G401.6 (cell line): ENCODE measurements around the gene EXPH5.

Source experiments
- FAIRE-seq: peaks from 2 replicates; lab custom pipeline; 2012; peaks lifted over from hg19 to GRCh38; lab: Jason Lieb, UNC

EXPH5 gene

DNA sequence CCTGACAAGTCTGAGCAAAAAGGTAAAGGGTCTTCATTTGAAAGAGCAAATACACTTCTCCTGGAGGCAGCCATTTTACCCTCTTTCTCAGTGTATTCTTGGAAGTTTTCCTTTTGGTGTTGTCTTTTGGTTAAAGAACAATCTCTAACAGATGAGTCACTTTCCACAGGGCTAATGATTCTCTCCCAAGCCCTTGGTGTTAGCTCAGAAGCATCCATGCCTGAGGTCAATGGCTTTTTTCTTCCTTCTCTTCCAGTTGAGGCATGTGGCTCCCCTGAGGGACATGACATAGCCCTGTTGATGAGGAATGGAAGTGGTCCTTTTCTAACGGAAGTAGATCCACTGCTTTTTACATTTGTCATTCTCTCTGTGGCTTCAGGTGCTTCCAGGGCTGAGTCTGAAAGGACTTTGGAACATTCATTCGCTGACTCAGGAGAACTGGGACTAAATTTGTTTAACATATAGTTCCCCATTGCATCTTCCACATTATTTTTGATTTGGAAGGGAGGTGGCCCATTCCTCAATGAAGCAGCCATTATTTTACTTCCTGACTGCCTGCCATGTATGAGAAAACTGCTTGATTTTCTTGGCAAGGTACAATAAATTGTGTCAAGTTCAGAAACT is 81.6 kb downstream of the EXPH5 start:
- no peak for FAIRE-seq

DNA sequence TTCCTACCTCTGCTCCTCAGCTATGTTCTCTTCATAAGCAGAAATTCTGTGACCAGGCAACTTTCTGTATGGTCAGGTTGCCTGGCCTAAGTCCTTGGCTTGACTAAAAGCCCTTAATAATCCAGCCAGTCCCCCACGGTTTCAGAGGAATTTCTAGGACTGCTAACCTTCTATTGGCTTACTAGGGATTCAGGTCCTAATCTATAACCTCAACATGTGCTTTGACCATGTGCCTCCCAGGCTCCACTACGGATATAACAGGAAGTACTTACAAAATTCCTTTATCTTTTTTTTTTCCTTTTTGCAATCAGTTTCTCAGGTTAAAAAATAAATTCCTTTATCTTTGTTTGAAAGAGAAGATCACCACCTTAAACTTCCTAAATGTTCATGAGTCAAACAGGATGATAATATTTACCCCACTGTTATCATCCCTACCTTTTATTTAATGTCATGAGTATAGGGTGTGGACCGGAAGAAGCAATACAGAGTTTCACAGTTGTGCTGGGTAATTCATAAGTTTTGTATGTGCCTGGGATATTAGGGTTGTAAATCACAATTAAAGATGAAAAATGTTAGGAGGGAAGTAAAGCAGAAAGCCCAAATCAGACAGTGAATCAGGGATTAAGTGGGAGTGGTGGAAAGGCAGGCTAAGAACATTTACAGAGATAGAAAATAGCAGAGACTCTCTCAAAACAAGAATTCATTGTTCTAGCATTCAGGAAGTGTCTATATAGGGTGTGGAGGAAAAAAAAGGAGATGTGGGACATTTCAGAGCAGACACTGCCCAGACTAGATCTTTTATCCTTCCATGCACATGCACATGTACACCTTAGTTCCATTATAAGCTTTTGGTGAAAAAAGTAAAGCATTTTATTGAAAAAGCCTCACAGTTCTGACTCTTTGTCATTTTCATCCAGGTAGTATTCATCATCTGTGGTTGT is 84.6 kb downstream of the EXPH5 start:
- no peak for FAIRE-seq

DNA sequence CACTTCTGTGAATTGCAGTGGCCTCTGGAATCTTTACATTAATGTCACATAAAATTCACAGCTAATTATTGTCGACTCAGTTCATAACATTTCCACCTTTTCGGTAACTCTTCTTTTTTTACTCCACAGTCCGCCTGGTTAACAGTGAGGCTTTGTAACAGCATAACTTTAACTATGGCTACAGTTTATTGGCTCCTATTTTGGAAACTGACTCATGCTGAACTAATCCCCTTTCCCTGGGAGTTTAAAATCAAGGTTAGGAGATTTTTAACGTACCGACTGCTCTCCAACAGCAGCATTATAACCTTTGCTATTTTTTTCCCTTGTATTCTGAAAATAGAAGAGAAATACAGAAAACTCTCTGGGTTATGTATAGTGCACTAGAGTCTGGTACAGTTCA is 92.2 kb downstream of the EXPH5 start:
- FAIRE-seq = no peak

DNA sequence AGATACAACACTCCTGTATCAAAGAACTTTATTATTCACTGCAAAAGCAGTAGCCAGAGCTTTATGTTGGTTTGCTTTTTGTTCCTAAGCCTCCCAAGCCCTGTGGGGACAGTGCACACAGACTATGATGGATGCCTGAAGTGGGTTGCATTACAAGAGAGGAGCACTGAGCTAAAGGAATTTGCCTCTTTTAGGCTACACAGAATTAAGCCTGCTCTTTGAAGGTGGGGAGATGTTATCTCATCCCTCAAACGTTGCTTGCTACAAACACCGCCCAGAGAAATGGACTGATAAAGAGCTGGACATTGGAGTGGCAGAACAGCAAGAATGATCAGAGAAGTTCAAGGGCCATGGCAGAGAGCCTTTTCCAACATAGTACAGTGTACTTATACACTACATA is 92.8 kb downstream of the EXPH5 start:
- no peak for FAIRE-seq

DNA sequence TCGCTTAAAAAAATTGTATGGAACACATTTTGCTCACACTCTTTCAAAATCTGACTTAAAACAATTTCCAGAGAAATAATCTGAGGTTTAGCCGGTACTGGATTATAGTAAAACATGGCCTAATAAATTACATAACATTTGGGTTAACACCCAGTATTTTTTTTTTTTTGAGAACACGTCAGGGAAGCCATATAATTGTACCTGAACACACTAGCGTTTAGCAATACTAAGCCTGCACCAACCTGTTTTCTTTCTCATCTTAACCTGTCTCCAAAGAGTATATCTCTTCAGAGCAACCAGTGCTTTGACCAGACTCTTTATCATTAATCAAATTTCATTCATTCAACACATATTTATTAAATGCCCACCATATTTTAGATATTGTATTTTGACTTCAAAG is 93.4 kb downstream of the EXPH5 start:
- no peak for FAIRE-seq

DNA sequence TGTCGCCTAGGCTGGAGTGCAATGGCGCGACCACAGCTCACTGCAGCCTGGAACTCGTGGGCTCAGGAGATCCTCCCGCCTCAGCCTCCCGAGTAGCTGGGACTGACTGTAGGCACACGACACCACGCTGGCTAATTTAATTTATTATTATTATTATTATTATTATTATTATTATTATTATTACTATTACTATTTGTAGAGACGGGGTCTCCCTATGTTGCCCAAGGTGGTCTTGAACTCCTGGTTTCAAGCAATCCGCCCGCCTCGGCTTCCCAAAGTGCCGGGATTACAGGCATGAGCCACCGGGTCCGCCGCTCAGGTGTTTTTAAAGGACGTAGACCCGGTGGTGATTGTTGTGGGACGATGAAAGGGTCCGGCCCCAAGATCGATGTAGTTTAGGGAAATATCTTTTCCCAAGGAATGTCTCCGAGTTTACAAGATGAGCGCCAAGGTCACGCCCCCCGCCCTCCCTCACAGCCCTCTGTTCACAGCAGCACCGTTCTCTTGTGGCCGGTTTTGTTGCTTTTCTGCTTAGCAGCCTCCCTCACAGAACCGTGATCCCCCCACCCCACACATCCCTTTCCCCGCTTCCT is 94.7 kb downstream of the EXPH5 start:
- FAIRE-seq = no peak

DNA sequence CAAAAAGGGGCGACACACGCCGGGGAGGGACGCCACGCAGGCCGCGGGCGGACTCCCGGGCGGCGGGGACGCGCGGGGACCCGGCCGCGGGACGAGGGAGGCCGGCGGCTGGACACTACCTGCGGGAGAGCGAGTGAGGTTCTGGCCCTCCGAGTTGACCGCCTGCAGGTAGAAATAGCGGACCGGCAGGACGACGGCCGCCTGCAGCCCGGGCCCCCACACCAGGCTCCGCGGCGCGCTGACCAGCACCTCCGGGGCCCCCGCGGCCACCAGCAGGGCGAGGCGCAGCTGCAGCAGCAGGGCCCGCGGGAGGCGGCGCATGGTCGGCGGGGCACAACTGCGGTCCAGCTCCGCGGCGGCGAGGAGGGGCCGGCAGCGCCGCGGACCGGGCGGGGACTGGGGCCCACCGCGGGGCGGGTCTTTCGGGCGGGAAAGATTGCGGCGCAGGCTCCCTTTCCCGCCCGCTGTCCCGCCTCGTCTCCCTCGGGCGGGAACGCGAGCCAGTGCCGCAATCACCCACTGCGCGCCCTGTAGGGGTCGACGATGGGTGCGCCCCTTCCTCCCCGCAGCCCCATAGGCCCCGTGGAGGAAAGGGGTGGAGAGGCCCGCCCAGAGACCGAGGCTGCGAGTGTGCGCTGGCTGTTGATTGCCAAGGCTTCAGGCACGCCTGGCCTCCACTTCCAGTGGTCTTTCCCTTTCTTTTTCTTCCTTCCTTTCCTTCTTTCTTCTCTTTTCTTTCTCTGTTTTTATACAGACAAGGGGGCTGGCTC is 95.3 kb downstream of the EXPH5 start, which contains the start of gene POGLUT3:
Gene POGLUT3, minus strand, starts transcription at position 339 of the 770 bp plus-strand sequence. Its CDS starts 18 bp downstream, at position 321.
- FAIRE-seq = no peak

DNA sequence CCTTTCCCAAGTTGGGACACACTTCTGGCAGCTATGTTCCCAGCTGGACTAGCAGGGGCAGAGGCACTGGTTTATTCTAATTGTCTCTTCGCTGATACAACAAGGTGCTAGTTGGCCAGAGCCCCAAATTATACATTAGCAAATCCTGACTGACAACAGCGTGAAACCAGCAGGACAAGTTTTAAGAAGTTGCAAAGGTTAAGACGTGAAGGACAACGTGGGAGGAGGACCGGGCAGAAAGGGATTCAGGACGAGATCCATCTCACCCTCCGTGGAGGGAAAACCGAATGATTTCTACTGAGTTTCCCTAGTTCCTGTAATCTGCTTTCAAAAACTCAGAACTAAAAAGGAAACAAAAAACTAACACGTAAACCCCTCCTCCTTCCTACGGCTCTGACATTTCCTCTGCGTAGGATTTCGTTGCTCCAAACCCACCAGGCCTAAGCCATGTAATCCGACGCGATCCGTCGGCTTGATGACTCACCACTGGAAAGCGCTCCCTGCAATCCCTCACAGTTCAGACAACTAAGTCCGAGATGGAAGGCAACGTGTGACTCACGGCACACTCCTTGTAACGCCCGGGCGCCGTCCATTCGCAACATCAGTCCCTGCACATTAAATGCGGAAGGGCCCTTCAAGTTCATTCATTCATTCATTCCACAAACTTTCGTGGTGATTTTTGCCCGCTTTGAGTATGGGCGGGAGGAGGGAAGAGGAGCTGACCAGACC is 96.1 kb downstream of the EXPH5 start:
- FAIRE-seq = peak; percentile 99

DNA sequence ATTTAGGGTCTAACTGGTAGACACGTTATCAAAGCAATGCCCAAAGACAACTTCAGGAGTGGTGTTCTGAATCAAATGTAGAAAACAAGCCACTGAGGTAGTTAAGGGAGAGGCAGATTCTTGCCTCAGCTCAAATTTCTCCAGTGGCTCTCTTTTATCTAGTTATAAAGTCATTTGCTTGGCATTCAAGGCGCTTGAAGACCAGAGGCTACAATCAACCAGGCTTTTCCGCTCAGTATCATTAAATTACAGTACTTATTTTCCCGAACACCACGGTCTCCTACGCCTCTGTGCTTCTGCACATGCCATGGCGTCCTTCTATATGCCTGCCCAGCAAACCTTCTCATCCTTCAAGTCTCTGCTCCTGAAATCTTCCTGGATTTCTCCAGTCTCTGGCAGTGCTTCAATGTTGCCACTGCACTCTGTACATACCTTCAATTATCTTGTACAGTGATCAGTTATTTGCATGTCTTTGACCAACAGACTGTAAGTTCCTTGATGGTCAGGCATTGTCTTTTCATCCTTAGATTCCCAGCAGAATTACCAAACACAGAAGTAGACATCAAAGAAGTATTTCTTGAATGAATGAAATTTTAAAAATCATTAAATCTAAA is 96.8 kb downstream of the EXPH5 start:
- FAIRE-seq = no peak

DNA sequence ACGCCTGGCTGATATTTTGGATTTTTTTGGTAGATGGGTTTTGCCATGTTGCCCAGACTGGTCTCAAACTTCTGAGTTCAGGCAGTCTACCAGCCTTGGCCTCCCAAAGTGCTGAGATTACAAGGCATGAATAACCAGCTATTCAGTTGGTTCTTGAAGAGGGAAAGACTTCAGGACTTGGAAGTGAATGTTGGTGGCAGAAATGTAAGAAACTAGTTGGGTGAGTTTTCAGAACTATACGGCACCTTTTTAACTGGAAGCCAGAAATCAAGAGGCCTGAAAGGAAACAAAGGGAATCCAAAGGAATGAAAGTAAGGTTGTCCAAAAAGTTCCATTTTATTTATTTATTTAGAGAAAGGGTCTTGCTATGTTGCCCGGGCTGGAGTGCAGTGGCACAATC is 98.2 kb downstream of the EXPH5 start:
- no peak for FAIRE-seq

DNA sequence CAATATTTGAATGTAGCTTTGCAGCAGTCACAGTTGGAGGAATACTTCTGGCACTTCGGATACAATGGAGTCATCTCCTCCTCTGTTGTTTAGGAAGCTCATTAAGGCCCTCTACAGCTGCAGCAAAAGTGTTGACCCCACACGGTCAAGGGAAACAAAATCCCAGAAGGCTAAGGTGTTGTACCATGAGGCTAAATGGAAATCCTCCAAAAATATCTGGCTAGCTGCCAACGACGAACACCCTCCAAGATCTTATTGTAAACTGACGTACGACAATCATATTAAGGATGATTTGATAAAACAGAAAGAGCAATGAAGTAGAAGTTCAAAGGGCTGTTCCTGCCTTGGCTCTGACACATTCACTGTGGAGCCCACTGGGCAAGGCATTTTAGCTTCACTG is 99.4 kb downstream of the EXPH5 start:
- FAIRE-seq = no peak

DNA sequence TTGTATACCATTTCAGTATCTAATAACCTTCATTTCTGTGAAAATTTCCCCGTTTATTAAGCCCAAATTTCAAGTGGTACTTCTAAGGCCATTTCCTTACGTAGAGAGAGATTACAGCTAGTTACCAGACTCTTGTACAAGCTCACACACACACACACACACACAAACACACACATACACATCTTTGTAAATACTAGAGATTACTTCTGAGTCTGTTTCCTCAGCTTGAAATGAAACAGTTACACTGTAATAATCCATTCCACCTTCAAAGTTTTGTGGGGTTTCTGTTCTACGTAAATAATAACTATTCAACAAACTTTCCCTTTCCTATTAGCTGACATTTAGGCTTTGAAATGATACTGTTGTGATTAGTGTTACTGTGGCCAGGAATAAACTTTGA is 101.6 kb downstream of the EXPH5 start:
- FAIRE-seq = no peak

DNA sequence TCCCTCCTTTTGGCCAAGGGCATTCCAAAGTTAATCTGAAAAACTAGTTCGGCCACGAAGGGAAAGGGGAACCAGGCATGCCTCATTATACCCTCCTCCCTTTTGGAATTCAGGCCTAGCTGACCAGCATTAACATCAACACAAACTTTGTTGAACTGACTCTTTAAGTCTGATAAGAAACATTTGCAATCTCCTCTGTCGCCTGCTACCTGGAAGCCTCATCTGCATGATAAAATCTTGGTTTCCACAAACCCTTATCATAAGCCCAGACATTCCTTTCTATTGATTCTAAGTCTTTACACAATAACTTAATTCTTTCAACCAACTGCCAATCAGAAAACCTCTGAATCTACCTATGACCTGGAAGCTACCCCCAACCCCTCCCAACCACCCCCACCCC is 106.7 kb downstream of the EXPH5 start:
- no peak for FAIRE-seq

DNA sequence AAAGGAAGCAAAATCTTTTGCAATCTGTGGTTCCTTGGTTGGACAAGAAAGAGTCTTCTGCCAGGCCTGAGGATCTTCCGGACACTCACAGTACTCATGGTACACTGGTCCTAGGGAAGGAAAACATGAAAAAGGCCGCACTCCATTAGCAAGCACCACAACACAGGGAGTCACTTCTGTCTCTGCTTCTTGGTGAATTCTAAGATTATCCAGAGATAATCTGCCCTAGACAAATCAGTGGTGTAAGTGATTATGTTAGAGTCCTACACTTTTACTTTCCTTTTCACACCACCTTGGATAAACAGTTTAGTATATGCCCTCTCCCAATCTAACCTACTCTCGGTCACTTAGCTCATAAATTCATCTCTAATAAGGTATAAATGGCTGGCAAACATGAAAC is 107.2 kb downstream of the EXPH5 start:
- FAIRE-seq = no peak

DNA sequence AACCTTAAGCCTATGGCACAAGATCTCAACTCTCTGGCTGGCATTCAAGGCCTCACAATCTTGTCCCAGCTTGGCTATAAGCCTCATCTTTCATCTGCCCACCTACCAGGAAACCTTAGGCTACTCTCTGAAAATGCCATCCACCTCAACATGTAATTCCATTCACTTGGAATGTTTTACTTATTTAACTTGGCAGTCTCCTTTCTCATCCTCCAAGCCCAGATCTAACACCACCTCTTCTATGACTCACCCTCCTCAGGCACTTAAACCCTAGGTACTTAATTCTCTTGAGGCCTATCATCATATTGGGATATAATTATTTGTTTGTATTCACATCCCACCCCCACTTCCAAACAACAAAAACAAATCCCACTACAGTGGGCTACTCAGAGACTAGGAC is 110.4 kb downstream of the EXPH5 start:
- FAIRE-seq = no peak

DNA sequence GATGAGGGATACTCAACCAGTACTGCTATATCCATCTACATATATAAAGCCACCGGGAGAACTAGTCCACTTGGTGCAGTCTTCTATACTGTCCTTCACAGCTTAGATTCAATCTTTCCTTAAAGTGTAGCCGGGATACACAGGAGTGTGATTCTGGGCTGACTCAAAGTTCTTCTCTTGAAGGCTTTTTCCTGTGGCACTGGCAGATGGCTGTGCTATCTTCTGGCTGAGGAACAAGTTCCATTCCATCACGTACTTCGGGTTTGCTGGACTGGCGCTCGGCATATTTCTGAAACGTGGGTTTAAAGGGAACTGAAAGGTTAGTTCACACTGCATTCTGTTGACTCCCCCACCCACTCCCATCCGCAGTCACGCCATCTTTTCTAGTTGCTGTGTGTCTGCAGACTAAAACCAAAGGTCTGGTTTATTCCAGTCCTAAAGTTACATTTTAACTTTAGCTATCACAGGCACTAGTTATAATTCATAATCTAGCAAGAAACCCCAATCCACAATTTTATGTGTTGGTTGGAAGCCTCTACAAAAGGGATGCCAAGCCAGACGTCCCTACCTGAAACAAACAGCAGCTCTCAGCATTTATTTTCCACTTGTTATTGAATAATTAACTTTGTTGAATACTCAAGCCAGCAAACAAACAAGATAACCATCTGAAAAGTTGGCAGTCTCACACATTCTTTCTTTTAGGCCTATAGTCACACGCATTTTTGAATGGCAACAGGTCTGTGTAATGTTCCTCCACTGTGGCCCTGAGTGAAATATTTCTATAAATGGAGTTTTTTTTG is 118.7 kb downstream of the EXPH5 start:
- FAIRE-seq = no peak

DNA sequence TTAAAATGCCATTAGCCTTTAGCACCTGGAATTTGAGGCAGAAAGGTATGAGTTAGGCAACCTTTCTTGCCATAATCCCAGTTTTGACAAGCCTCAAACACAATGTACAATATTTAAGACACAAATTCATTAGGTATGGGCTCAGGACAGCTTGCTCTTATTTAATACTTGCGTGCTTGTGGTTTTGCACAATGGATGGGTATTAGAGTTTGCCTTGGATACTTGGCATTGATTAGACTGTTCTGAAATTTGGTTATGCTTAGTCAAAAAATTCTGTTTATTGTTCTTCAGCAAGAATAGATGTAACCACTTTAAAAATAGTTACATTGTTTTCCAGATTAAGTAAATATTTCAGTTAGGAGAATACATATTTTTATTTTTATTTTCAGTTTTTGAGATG is 120.9 kb downstream of the EXPH5 start:
- FAIRE-seq = no peak

DNA sequence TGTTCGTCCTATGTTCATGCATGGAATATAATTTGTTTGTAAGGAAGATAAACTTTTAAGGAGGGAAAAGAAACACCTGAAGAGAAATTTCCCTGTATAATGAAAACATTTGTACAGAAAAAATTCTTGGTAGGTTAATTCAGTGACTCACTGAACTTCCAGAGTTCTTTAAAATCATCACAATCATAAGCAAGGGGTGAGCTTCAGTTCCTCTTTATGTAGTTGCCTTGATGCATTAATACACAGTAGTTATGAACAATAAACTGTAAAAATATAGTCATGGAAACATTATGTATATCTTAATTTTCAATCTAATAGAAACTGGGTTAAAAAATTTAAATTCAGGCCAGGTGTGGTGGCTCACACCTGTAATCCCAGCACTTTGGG is 125.1 kb downstream of the EXPH5 start:
- FAIRE-seq = no peak

DNA sequence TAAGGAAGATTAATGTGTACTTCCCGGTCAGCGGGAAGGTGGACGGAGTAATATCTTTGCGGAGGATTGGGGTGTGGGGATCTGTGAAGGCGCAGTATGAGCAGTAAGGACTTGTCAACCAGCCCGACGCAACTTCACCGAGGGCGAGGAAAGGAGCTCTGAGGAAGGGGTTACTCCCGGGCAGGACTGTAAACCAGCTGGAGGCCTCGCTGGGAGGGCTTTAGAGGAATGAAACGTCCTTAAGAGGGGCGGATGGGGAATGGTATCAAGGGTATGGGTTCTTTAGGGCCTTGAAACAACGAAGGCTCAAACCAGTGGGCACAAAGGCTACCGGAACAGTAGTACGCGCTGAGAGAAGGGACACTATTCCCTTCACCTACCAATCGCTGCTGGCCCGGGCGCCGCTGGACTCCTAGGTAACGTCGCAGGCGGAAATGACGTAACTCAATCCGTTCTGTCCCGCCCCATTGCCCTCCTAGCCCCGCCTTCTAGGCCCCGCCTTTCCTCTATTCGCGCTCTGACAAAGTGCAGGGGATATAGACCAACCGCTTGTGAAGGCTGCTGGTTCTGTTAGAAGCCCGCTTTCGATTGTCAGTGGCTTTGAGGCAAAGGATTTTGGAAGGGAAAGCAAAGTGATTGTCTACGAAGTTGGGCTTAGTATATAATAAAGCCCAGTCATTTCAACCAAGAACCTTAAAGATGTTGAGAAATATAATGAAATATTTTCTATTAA is 126.3 kb downstream of the EXPH5 start, which contains the start of gene C11orf65:
Gene C11orf65, minus strand, starts transcription at position 439 of the 733 bp plus-strand sequence. CDS start 5,970 bp downstream, outside the sequence.
- peak; percentile 99 for FAIRE-seq

DNA sequence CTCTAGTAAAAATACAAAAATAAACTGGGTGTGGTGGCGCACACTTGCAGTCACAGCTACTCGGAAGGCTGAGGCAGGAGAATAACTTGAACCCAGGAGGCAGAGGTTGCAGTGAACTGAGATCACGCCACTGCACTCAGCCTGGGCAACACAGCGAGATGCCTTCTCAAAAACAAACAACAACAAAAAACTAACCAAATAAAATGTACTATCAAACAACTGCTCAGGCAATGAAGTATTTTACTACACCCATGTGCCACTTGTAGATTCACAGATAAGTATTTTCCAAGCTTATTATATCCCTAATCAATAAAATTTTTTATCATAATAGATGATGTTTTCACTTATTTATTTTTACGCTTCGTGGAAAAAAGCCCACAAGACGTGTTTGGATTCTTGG is 127.2 kb downstream of the EXPH5 start:
- FAIRE-seq = no peak
